B cell (primary cell): Measurements from ENCODE around the gene C2orf74.

Experiments
- EZH2 ChIP-seq: IDR thresholded peaks from 2 replicates; pipeline ENCODE4 v1.6.1; 2012; ENCODE audit warnings: borderline replicate concordance, low read depth, mild to moderate bottlenecking, moderate library complexity, low read length; ENCODE audit not compliant: insufficient read depth, poor library complexity, severe bottlenecking
- TF ChIP-seq, protein P1 (sequence below): fragments of 200-600 bp; IDR thresholded peaks from one replicate; pipeline ENCODE4 v1.8.0; 2022; ENCODE audit warnings: antibody characterized with exemption, mild to moderate bottlenecking

DNA sequence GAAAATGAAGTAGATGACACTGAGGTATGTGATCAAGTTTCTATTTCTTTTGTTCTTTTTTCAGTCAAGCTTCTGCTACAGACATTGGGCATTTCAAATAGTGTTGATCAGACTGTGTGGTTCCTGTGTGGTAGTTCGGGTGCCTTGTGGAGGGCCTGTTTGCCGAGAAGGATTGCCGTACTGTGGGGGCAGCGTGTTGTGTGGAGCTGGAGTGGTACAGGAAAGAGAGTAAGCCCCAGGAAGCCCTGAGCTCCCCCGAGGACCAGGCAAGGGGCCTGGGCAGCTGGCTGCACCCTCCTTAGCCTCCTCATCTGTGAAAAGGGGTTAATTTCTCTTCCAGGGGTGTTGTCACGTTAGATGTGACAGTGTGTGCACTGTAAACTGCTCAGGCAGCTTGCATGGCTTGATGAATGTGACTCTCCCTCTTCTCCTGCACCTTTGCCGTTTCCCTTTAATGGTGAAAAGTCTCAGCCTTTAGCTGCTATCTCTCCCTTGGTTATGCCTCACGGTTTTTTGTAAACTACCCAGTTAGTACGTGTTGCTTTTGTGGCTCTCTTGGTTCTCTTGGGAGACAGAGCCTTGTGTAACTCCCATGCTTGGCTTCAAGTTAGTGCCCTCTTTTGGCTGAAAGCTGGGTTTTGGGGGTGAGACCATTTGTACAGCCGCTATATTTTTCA is 19.5 kb downstream of the C2orf74 start:
- TF ChIP-seq, protein P1, sequence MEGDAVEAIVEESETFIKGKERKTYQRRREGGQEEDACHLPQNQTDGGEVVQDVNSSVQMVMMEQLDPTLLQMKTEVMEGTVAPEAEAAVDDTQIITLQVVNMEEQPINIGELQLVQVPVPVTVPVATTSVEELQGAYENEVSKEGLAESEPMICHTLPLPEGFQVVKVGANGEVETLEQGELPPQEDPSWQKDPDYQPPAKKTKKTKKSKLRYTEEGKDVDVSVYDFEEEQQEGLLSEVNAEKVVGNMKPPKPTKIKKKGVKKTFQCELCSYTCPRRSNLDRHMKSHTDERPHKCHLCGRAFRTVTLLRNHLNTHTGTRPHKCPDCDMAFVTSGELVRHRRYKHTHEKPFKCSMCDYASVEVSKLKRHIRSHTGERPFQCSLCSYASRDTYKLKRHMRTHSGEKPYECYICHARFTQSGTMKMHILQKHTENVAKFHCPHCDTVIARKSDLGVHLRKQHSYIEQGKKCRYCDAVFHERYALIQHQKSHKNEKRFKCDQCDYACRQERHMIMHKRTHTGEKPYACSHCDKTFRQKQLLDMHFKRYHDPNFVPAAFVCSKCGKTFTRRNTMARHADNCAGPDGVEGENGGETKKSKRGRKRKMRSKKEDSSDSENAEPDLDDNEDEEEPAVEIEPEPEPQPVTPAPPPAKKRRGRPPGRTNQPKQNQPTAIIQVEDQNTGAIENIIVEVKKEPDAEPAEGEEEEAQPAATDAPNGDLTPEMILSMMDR = no peak
- TF ChIP-seq EZH2 = no peak
